ENCODE measurements around the gene MKNK2.

DNA sequence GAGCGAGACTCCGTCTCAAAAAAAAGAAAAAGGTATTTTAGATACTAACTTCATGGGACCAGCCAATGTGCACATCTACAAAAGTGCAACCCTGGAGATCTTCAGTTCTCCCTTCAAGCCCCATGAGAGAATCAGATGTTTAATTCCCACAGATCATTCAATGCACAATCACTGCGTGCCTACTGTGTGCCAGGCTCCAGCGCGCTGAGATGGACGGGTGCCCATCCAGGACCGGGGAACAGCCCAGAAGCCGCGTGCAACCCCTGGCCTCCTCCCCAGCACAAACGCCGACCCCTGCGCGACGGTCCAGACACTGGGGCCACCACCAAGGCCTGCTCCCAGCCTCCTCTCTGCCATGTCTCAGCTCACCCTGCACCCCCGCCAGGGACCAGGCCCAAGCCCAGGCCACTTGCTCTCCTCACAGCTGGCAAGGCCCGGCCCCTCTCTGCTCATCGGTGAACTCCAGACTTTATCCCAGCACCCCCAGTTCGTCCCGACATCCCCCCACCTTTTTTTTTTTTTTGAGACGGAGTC lies 40.8 kb downstream of the MKNK2 start:
- TF ChIP-seq, protein P1, sequence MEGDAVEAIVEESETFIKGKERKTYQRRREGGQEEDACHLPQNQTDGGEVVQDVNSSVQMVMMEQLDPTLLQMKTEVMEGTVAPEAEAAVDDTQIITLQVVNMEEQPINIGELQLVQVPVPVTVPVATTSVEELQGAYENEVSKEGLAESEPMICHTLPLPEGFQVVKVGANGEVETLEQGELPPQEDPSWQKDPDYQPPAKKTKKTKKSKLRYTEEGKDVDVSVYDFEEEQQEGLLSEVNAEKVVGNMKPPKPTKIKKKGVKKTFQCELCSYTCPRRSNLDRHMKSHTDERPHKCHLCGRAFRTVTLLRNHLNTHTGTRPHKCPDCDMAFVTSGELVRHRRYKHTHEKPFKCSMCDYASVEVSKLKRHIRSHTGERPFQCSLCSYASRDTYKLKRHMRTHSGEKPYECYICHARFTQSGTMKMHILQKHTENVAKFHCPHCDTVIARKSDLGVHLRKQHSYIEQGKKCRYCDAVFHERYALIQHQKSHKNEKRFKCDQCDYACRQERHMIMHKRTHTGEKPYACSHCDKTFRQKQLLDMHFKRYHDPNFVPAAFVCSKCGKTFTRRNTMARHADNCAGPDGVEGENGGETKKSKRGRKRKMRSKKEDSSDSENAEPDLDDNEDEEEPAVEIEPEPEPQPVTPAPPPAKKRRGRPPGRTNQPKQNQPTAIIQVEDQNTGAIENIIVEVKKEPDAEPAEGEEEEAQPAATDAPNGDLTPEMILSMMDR (IDR thresholded peaks at IDR 0.05): no peak
- TF ChIP-seq POLR2AphosphoS5 (IDR thresholded peaks at IDR 0.05): no peak
- TF ChIP-seq EP300 (IDR thresholded peaks at IDR 0.05): no peak
- no peak for TF ChIP-seq POLR2A (IDR thresholded peaks at IDR 0.05; ENCODE audit: low read depth)
